HG02885 (cell line): ENCODE results near the gene NFKB1.

Source experiments
- ATAC-seq: cut with Tn5 transposase; IDR thresholded peaks from one replicate; pipeline ENCODE4 v1.9.1; 2021; ENCODE audit warnings: mild to moderate bottlenecking; ENCODE audit not compliant: unreplicated experiment, poor library complexity

The NFKB1 gene

DNA sequence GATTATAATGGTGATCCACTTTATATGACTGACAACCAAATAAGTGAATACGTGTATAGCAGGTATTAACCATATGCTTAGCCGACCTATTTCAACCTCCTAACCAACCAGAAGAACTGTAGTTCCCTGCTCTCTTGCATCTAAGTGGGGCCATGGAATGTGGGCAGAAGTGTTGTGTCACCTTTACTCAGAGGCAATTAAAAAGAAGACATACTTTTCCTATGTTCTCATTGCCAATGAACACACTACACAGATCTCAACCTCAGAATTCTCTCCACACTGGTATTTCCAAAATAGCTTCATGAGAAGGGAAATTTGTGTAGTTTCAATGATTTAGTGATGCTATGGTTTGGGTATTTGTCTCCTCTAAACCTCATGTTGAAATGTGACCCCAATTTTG lies 3.2 kb upstream of the NFKB1 start:
- ATAC-seq, result no peak

DNA sequence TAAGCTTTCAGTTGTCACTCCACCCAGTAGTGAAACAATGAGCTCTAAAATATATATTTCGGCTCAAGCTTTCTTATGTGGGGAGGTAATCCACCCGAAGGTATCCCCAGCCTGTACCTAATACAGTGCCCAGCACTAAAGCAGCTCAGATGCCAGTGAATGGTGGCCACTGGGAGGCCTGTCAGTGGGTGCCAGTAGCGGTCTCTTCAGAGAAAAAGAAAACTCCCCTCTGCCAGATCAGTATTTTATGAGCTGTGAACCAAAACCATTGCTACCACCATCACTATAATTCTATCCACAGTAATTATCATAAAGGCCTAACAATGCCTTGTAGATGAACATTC lies 835 bp upstream of the NFKB1 start:
- ATAC-seq, result peak; percentile 17

DNA sequence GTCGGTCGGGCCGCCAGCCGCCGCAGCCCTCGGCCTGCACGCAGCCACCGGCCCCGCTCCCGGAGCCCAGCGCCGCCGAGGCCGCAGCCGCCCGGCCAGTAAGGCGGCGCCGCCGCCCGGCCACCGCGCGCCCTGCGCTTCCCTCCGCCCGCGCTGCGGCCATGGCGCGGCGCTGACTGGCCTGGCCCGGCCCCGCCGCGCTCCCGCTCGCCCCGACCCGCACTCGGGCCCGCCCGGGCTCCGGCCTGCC lies 213 bp downstream of the NFKB1 start:
- ATAC-seq, result peak; percentile 38

DNA sequence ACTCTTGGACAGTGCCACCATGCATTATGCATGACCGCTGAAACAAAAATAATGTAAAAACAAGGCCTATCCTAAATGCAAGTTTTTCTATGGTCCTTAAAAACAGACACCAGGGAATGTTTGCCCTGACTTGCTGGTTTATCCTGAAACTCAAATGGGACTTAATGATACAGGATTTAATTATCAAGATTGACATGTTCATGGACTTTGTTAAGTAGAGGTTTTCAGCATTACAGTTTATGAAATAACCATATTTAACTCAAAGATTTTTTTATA lies 1.3 kb downstream of the NFKB1 start:
- no peak for ATAC-seq

DNA sequence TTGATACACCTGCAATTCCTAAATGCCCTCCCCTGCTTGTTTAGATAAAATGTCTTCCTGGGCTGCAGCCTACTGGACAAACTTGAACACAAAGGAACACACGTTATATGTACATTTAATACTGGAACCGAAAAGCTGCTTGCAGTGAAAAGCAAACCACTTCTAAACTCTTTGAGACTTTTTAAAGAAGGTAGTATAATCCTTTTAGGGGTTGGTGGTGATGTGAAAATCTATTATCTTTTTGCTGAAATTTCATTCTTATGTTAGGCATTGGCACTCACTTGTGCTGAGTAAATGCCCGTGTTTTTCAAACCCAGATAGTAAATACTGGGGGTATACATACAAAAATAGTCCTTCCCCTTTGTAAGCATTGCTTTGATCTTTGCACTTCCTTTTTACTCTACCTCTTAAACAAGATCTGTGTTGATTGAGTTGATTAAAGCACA lies 2.2 kb downstream of the NFKB1 start:
- ATAC-seq, result no peak

DNA sequence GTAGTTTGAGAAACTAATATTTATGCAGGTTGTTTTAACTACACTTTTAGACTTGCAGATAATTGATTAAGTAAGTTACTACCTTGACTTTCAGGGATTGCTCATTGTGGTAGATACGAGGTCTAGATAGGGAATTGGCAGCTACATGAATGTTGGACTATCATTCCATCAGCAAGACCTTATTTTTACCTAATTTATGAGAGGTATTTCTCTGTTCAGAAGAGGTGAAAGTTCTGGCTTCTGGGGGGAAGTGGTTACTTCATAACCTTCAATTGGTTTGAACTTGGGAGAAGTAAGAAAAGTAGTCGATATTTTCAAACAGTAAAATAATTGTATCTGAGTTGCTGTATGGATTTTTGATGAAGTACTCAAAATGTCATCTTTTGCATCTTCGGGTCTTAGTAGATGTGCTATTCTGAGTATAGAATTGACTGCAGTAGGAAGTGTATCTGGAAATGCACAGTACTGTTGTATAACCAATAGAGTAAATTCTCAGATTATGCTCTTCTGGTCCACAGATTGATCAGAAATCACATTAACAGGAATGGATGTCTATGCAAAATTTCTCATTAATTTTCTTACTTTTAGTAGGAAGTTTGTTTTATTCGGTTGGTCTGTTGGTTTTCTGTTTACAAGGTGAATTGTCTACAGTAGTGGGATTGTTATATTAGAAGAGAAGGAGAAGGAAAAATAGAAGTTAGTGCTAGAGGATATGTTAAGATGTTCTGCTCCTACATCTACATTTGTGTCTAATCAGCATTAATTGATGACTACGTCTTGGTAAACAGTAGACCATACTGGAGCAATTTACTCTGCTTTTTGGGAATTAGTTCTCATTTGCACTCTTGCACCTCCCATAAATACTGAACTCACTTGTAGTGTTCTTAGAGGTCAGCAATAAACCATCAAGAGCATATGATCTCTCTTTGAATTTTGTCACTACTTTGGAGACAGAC lies 3.0 kb downstream of the NFKB1 start:
- no peak for ATAC-seq

DNA sequence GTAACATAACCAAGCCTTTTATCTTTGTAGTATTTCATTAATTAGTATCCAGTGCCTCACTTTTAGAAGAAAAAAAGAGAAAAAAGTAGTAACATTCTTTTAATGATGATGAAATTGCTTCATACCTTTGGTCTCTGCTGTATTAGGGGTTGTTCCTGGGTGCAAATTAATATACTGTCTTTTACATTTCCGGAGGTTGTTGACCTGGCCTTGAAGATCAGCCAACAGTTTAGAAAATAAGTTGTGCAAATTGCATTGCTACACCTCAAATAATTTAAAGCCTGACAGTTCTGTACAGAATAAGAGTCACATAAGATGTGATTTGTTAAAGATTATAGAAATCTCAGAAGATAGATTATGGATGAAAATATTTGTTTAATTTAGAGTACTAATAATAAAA lies 3.8 kb downstream of the NFKB1 start:
- no peak for ATAC-seq

DNA sequence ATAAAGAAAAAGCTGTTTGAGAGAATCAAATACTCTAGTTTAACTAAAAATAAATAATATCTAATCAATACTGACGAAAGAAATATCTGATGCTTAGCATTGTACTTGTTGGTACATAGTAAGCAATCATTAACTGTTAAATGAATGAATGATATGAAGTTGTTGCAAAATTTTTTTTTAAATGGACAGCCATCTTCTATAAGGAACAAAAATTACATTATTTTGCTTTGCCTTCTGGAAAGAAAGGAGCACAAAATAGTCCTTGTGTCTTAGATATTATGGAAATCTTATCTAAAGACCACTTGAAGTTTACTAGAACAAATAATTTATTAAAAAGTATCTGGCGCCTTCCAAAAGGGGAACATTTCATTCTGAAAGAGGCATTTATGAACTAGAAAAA lies 4.5 kb downstream of the NFKB1 start:
- no peak for ATAC-seq

DNA sequence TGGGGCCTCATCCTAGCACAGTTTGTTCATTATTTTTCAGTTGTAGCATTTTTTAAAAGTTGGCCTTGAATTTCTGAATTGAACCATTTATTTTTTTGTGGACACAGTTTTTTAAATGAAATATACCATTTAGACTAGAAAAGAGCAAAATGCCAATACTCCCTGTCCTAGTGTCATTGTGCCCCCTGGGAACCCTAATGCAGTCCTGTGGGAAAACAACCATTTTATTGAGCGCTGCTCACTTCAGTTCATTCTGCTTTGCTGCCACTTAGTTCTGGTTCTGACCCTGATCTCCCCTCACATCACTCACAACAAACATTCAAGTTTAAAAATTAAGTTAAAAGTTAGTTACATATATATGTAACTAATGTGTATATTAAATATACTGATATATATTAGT lies 5.4 kb downstream of the NFKB1 start:
- ATAC-seq, result no peak

DNA sequence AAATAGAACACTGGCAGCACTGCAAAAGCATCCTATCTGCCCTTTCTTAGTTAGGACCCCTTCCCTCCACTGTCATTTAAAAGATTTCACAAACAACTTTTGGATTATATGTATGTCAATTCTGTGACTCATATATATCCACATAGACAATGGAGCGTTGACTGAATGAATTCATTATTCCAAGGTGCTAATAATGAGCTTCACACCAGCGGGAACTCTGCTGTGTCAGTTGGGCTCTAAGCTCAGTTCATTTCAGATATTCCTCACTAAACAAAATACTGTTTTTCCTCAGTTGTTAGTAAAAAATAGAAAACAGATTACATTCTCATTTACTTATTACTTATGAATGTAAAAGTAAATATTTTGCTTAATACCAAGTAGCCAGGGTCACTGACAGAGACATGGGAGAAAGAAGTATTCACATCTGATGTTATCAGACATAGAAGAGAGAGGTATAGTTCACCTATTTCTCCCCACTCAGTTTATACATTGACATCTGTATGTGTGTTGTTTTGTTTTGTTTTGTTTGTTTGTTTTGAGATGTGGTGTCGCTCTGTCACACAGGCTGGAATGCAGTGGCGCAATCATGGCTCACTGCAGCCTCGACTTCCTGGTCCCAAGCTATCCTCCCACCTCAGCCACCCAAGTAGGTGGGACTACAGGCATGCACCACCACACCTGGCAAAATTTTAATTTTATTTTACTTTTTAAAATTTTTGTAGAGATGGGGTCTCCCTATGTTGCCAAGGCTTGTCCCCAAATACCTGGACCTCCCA lies 10.9 kb downstream of the NFKB1 start:
- ATAC-seq, result no peak

DNA sequence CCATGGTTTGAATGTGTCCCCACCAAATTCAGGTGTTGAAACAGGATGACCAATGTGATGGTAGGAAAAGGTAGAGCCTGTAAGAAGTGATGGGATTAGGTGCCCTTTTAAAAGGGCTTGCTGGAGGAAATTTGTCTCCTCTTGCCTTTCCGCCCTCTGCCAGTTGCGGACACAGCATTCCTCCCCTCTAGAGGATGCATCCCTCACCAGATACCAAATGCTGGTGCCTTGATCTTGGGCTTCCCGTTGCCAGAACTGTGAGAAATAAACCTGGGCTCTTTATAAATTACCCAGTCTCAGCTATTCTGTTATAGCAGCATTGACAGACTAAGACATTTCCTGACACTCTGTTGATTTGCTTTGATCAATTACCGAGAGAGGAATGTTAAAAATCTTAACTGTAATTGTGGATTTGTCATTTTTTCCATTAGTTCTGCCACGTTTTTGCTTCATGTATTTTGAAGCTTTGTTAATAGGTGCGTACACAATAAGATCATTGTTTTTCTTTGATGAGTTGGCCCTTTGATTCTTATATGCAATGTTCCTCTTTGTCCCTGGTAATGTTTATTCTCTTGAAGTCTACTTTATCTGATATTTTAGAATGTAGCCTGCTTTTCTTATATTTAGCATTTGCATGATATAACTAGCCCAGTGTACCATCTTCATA lies 13.3 kb downstream of the NFKB1 start:
- ATAC-seq, result no peak

DNA sequence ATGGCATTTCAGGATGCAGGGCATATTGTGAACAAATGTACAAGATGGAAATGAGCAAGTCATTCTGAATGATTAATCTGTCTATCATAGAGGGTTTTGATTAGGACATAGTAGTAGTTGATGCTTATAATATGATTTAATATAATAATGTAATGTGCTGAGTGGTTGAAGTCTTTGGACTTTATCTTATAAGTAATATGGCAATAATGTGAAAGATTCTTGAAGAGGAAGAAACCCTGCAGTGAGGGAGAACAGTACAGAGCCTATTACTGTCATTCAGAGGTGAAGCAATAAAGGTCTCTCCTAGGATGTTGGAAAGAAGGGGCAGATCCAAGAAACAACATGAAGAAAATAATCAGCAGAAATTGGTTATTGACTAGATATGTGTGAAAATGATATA lies 16.6 kb downstream of the NFKB1 start:
- ATAC-seq, result no peak

DNA sequence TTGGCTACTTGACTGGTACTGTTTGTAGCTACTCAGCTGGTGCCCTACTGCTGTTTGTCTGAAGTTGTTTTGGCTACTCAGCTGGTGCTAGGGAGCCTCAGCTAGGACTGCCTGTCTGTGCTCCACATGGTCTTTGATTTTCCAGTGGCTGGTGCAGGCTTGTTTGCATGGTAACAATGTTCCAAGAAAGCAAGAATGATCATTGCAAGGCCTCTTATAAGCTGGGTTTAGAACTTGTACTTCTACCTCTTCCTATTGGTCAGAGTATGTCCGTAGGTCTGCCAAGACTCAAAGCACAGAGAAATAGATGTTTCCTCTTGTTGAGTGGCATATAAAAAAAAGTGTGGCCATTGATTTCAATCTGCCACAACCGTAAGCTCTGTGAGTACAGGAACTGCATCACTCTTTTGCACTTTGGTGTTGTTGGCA lies 17.6 kb downstream of the NFKB1 start:
- no peak for ATAC-seq

DNA sequence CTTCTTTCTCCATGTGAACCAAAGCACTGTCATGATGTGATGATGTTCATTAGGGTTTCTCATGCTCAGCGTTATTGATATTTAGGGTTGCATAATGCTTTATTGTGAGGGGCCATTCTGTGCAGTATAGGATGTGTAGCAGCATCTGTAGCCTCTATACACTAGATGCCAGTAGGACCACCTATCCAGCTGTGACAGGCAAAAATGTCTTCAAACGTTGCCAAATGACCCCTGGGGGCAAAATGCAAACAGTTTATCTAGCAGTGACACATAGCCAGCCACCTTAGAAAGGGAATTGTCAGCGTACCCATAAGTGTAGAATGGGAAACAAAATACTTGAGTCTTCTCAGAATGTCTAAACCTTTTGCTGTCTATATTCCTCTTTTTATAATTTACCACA lies 18.8 kb downstream of the NFKB1 start:
- ATAC-seq, result no peak

DNA sequence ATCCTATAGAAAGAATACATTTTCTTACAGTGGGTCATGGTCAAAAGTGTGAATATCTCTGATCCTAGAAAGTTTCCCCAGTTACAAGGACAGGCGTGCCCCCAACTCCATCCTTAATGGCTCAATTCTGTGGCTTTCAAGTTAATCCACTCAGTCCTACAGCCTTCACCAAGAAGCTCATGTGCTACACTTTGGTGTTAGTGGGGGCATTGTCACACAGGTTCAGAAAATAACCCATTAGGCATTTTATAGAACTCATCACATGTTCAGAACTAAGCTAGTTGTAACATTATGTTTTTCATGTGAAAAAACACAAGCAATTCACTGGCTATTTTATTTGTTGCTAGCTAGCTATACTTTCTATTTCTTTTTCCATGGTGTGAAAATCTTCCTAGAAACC lies 20.4 kb downstream of the NFKB1 start:
- ATAC-seq, result no peak

DNA sequence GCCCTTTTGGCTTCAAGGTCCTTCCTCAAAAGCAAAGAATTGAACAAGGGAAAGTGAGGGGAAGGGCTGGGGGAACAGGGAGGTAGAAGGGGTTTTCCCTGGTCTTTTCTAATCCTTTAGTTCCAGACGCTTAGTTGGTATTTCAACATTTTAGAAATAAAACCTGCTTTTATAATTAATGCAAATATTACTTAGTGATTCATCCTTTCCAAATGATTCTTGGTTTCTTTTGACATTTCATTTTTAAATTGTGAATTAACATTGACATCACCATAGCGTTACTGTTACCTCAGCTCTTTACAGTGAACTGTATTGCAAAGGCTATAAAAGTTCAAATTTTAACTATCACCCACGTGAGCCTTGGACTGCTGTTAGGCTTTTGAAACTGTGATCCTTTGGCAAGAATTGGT lies 20.9 kb downstream of the NFKB1 start:
- ATAC-seq, result no peak

DNA sequence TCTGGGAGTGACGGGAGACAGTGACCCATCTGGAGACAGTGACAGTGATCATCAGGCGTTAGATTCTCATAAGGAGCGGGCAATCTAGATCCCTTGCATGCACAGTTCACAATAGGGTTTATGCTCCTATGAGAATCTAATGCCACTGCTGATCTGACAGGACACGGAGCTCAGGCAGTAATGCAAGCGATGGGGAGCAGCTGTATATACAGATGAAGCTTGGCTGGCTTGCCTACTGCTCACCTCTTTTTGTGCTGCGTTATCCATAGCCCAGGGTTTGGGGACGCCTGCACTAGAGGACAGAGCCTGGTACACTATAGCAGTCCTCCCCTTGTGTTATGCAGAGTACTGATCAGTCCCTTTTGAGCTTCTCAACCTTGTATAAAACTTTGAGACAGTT lies 23.5 kb downstream of the NFKB1 start:
- no peak for ATAC-seq

DNA sequence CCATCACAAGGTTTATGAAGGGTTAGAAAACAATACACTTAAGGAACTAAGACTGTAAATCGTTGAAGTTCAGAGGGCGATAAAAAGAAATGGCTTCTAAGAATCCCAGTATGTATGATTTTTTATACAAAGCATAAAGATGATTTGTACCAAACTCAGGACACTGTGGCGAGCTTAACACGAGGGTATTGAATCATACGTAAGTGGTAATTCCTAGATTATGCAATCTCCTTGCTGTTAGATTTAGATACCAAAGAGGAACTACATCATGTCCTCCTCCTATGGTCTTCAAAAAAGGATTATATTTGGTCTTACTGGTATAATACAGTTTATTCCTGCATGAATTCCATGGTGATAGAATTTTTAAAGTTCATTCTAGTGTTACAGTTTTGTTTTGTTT lies 23.9 kb downstream of the NFKB1 start:
- ATAC-seq, result no peak

DNA sequence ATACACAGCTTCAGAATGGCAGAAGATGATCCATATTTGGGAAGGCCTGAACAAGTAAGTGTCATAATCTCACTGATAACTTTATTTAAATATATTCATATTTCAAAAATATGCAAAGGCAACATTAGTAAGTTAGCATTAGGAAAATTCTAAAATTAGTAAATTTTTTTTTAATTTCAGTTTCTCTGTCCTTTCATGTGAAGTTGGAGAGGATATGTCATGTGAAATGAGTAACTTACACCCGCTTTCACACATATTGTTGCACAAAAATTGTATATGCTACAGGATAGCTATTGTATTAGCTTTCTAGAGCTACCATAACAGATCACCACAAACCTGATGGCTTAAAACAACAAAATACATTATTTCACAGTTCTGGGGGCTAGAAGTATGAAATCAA lies 24.3 kb downstream of the NFKB1 start:
- ATAC-seq, result no peak

DNA sequence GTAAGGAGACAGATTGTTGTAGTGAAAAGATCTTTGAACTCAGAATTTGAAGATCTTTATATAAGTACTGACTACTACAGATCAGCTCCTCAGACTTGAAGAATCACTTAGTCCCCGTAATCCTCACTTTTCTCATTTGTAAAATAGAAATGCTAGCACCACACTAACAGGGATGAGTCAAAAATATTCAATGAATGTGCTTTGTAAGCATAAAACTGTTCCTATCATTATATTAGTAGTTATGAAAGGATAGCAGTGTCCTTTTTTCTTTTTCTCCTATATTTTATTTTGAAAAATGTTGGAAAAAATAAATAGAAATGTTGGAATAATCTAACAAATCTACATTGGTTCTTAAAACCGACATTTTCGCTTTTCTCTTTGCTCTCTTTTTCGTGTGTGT lies 25.4 kb downstream of the NFKB1 start:
- ATAC-seq, result no peak

DNA sequence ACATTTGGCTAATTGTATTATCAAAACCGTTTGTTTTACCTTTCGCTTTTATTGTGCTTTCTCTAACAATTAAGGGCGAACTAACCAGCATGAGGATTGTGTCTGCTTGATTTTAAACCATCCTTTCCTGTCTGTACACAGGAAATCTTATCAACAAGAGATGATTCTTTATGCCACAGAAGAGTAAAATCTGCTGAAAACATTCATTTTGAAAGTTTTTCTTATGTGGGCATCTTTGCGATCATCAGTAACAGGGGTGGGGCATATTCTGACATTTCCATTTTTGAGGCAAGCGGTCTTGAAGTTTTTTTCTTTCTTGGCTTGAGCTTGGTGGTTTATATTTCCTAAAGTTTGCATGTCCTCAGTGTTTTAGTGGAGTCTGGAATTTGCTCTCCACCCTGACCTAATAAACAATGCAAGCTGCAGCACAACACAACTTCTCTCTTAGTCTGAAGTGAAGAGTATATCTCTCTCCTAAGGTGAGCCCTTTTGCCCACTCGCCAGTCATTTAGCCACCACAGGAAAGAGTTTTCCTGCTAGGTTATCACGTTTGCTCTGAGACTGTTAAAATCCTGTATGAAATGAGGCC lies 26.6 kb downstream of the NFKB1 start:
- ATAC-seq, result no peak
